Endothelial cell of umbilical vein (primary cell): ENCODE data around the gene SPRYD4. TPM values are rescaled to one million over a fixed set of nuclear protein-coding genes. Genes with fewer than 3 reads are reported as not detected.

Source experiments
- BruUV-seq: library from RNA; stranded (reverse); fragments of 400-500 nt; replicated peaks from 2 replicates; lab custom pipeline; 2021; lab: Mats Ljungman, UMichigan
- CTCF ChIA-PET: fragments of 300-600, 350-600 bp; sonication (Branson Sonifier 250); formaldehyde crosslinking; loops from one replicate; lab custom pipeline; 2021; ENCODE audit warnings: antibody characterized with exemption, inconsistent platforms; lab: Charles Lee
- POLR2A ChIA-PET: fragments of 300-600, 350-600 bp; sonication (Branson Sonifier 250); formaldehyde crosslinking; loops from one replicate; lab custom pipeline; 2021; ENCODE audit warnings: antibody characterized with exemption, inconsistent platforms; lab: Charles Lee
- DNase-seq: peaks from one replicate; pipeline ENCODE4 v3.0.0-alpha.2; 2011; ENCODE audit warnings: low read depth, low spot score
- FAIRE-seq: peaks from 2 replicates; lab custom pipeline; 2011; peaks lifted over from hg19 to GRCh38; lab: Jason Lieb, UNC
- H2AFZ ChIP-seq: 2 replicates; pipeline ENCODE4 v1.6.0; 2012; ENCODE audit warnings: low read depth, low read length, control low read depth, inconsistent platforms
- H3K27ac ChIP-seq: 2 replicates; pipeline ENCODE4 v1.5.1; 2011; ENCODE audit warnings: low read depth, mild to moderate bottlenecking, control low read depth, low read length, moderate library complexity; ENCODE audit not compliant: insufficient read depth
- H3K27me3 ChIP-seq, 2 experiments: 2 replicates each; pipeline versions ENCODE4 v1.6.0 to v1.6.1; 2011; ENCODE audit warnings: low read length in 2 of 2, mixed read lengths in 1 of 2; ENCODE audit not compliant: control insufficient read depth in 2 of 2, insufficient read depth in 2 of 2
- H3K36me3 ChIP-seq, 2 experiments: 2 replicates in 1 of 2; 3 replicates in 1 of 2; pipeline ENCODE4 v1.5.1; 2011; ENCODE audit warnings: low read length in 2 of 2, mild to moderate bottlenecking in 1 of 2, moderate library complexity in 1 of 2; ENCODE audit not compliant: control insufficient read depth in 2 of 2, insufficient read depth in 2 of 2; ENCODE audit errors: extremely low read depth in 1 of 2
- H3K4me1 ChIP-seq: 3 replicates; pipeline ENCODE4 v1.5.1; 2011; ENCODE audit warnings: mild to moderate bottlenecking, low read length; ENCODE audit not compliant: control insufficient read depth, insufficient read depth; ENCODE audit errors: extremely low read depth
- H3K4me2 ChIP-seq: 2 replicates; pipeline ENCODE4 v1.6.1; 2011; ENCODE audit warnings: low read length, control low read depth, mixed read lengths; ENCODE audit not compliant: insufficient read depth
- H3K4me3 ChIP-seq, 3 experiments: fragments of 200-600 bp in 1 of 3; sonication (generic), shearing (Covaris generic) in 1 of 3; replicated peaks in 1 of 3; 2 replicates each; pipeline ENCODE4 v1.5.1; 2011 to 2016; ENCODE audit warnings: control low read depth in 3 of 3, low read length in 3 of 3, mild to moderate bottlenecking in 2 of 3, inconsistent platforms in 1 of 3, low read depth in 1 of 3, moderate library complexity in 1 of 3; ENCODE audit not compliant: insufficient read depth in 1 of 3
- H3K79me2 ChIP-seq: 2 replicates; pipeline ENCODE4 v1.6.0; 2012; ENCODE audit warnings: low read length, inconsistent platforms; ENCODE audit not compliant: control insufficient read depth, insufficient read depth
- H3K9ac ChIP-seq: replicated peaks from 2 replicates; pipeline ENCODE3; 2011; ENCODE audit warnings: low read length, control low read depth; ENCODE audit not compliant: insufficient read depth; ENCODE audit errors: extremely low read depth
- H3K9me1 ChIP-seq: replicated peaks from 3 replicates; pipeline ENCODE4 v1.6.0; 2011; ENCODE audit warnings: mild to moderate bottlenecking, low read length; ENCODE audit not compliant: control insufficient read depth, insufficient read depth; ENCODE audit errors: extremely low read depth
- H3K9me3 ChIP-seq: replicated peaks from 2 replicates; pipeline ENCODE4 v1.5.1; 2012; ENCODE audit warnings: low read length, inconsistent platforms; ENCODE audit not compliant: control insufficient read depth, insufficient read depth
- H4K20me1 ChIP-seq: replicated peaks from 2 replicates; pipeline ENCODE3; 2011; ENCODE audit warnings: mild to moderate bottlenecking, low read length; ENCODE audit not compliant: control insufficient read depth, insufficient read depth; ENCODE audit errors: extremely low read depth
- EZH2 ChIP-seq: IDR thresholded peaks from 2 replicates; pipeline ENCODE4 v1.6.1; 2012; ENCODE audit warnings: borderline replicate concordance, low read depth, mild to moderate bottlenecking, moderate library complexity, low read length, inconsistent platforms; ENCODE audit not compliant: severe bottlenecking
- FOS ChIP-seq: IDR thresholded peaks from 2 replicates; pipeline ENCODE4 v1.6.1; 2011; ENCODE audit warnings: mild to moderate bottlenecking, low read length, moderate library complexity, borderline replicate concordance; ENCODE audit not compliant: insufficient read depth
- GATA2 ChIP-seq: IDR thresholded peaks from 2 replicates; pipeline ENCODE4 v1.7.0; 2011; ENCODE audit warnings: low read depth, mild to moderate bottlenecking, moderate library complexity, mixed read lengths, low read length; ENCODE audit not compliant: insufficient read length, insufficient read depth
- JUN ChIP-seq: IDR thresholded peaks from 2 replicates; pipeline ENCODE4 v1.6.1; 2011; ENCODE audit warnings: borderline replicate concordance, low read depth; ENCODE audit not compliant: insufficient read length, insufficient read depth
- MYC ChIP-seq: IDR thresholded peaks from one replicate; pipeline ENCODE4 v1.6.1; 2011; ENCODE audit warnings: mild to moderate bottlenecking, low read depth, low read length
- POLR2A ChIP-seq: IDR thresholded peaks from 2 replicates; pipeline ENCODE4 v1.6.1; 2012; ENCODE audit warnings: low read depth, mild to moderate bottlenecking, control low read depth, low read length
- POLR2AphosphoS5 ChIP-seq: IDR thresholded peaks from 2 replicates; pipeline ENCODE4 v1.6.1; 2012; ENCODE audit warnings: low read depth, mild to moderate bottlenecking, control low read depth, low read length, moderate library complexity; ENCODE audit not compliant: insufficient read depth
- dilution Hi-C: fragments of 300-500 bp; cut with MboI; formaldehyde crosslinking; loops from one replicate; pipeline ENCODE4 v1.15.0; 2019; ENCODE audit warnings: low sequenced_read_pairs; ENCODE audit not compliant: extremely low pct_ligation_motif_present
- intact Hi-C: fragments of 100-400 bp; cut with micrococcal nuclease; formaldehyde crosslinking; loops from one replicate; pipeline ENCODE4 v1.10.0; 2022
- polyA plus RNA-seq, 4 experiments: library from polyadenylated mRNA; depleted of rRNA in 3 of 4; stranded (reverse) in 3 of 4; unstranded in 1 of 4; fragments of >200 nt; gene quantifications; 2 replicates each; pipeline versions ENCODE4 v1.2.1 to v1.2.3, GENCODE V29; 2011 to 2012; ENCODE audit warnings: missing spikeins in 1 of 4
- total RNA-seq: library from RNA; stranded (reverse); gene quantifications from 2 replicates; pipeline ENCODE4 v1.2.3, GENCODE V29; 2021
- TF ChIP-seq, protein P1 (sequence below), 2 donors: IDR thresholded peaks; 1 replicate in 1 of 2; 2 replicates in 1 of 2; pipeline ENCODE4 v1.5.1; 2011; ENCODE audit warnings: low read length in 2 of 2, mild to moderate bottlenecking in 2 of 2, moderate library complexity in 2 of 2, control low read depth in 1 of 2, inconsistent platforms in 1 of 2, low read depth in 1 of 2; ENCODE audit not compliant: insufficient read depth in 1 of 2; ENCODE audit errors: extremely low read depth in 1 of 2
- TF ChIP-seq, protein P2 (sequence below): IDR thresholded peaks from 2 replicates; pipeline ENCODE4 v1.6.1; 2011; ENCODE audit not compliant: insufficient read depth, insufficient read length

The SPRYD4 gene
- total and polyA plus RNA-seq, 2 donors (not counting 3 experiments of a cell fraction or from before 2014, with no cell fraction given): 3.4 to 4.0 TPM

DNA sequence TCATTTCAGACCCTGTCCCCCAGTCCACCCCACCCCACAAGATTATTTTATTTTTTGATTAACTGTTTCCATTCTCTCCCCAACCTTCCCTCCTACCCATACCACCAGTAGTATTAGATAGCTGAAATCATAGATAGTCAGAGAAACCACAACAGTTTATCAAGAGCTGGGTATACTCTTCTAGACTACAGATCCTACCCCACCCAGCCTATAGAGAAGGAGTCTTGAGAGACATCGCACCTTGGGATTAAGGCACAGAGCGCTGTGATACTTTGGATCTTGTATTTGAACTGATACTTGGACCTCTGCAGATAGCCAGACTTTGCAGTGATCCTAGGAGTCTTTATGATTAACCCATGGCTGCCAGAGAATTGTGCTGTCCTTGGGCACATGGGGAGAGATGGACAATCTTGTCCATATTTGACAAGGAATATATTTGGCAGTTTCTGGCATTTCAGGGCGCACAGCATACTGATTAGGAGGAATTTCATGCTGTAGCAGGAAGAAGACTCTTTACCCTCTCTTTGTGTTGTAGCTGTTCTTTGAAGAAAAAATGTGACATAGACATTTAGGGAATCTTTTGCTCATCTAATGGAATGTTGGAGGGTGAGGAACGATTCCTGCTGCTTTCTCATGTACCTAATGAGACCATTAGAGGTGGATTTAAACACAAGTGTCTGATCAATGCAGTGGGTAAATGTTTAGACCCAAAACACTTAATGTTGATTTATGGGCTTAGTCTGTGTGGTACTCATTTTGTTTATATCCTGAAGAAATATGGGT lies 54.2 kb downstream of the SPRYD4 start:
- TF ChIP-seq EZH2 (no peak), JUN (no peak), POLR2AphosphoS5 (no peak), MYC (no peak), GATA2 (no peak), FOS (no peak), POLR2A (no peak)
- TF ChIP-seq, protein P1, sequence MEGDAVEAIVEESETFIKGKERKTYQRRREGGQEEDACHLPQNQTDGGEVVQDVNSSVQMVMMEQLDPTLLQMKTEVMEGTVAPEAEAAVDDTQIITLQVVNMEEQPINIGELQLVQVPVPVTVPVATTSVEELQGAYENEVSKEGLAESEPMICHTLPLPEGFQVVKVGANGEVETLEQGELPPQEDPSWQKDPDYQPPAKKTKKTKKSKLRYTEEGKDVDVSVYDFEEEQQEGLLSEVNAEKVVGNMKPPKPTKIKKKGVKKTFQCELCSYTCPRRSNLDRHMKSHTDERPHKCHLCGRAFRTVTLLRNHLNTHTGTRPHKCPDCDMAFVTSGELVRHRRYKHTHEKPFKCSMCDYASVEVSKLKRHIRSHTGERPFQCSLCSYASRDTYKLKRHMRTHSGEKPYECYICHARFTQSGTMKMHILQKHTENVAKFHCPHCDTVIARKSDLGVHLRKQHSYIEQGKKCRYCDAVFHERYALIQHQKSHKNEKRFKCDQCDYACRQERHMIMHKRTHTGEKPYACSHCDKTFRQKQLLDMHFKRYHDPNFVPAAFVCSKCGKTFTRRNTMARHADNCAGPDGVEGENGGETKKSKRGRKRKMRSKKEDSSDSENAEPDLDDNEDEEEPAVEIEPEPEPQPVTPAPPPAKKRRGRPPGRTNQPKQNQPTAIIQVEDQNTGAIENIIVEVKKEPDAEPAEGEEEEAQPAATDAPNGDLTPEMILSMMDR (IDR thresholded peaks at IDR 0.05; ENCODE audit: extremely low read depth in 1 of 2, insufficient read depth in 1 of 2, low read depth in 1 of 2, low read length in 2 of 2): no peak
- TF ChIP-seq, protein P2, sequence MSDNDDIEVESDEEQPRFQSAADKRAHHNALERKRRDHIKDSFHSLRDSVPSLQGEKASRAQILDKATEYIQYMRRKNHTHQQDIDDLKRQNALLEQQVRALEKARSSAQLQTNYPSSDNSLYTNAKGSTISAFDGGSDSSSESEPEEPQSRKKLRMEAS: no peak
- no peak overlapping the region for H2AFZ ChIP-seq
- H3K4me2 ChIP-seq: peak overlapping the region; percentile 100
- dilution Hi-C loops: no loop called here
- H3K79me2 ChIP-seq: peaks cover 49% of the 10 kb centered on the region
- peak; percentile 50 for FAIRE-seq
- H3K4me1 ChIP-seq: peaks cover 65% of the 10 kb centered on the region
- H3K9me3 ChIP-seq: no peaks in the 10 kb centered on the region
- H3K4me3 ChIP-seq: peak overlapping the region; percentile 61 to 98 (median 95)
- intact Hi-C loops: no loop called here
- peak; percentile 58 for DNase-seq
- H4K20me1 ChIP-seq: no peaks in the 10 kb centered on the region
- H3K27me3 ChIP-seq: no peaks in the 10 kb centered on the region
- POLR2A ChIA-PET: interaction anchor here (0.9 kb wide), 1 partner anchor 26 kb away, joined by 3 read pairs; no protein-coding TSS in a partner anchor
- no TSS peak for BruUV-seq
- H3K9ac ChIP-seq: peak overlapping the region; percentile 99
- H3K36me3 ChIP-seq: no peaks in the 10 kb centered on the region
- H3K27ac ChIP-seq: peak overlapping the region; percentile 87
- CTCF ChIA-PET: interaction anchor here (1.0 to 2.7 kb wide), 6 partner anchors 9 to 114 kb away, joined by 3 to 21 read pairs (median 9); no protein-coding TSS in a partner anchor
- H3K9me1 ChIP-seq: no peaks in the 10 kb centered on the region
